SH-SY5Y (cell line): ENCODE results near the gene OR52N5.

Experiments
- GATA2 ChIP-seq: IDR thresholded peaks from 2 replicates; pipeline ENCODE4 v1.6.1; 2011; ENCODE audit warnings: mild to moderate bottlenecking, low read depth, low read length
- GATA3 ChIP-seq: IDR thresholded peaks from 2 replicates; pipeline ENCODE4 v1.6.1; 2011; ENCODE audit warnings: low read depth, mild to moderate bottlenecking, low read length, moderate library complexity

DNA sequence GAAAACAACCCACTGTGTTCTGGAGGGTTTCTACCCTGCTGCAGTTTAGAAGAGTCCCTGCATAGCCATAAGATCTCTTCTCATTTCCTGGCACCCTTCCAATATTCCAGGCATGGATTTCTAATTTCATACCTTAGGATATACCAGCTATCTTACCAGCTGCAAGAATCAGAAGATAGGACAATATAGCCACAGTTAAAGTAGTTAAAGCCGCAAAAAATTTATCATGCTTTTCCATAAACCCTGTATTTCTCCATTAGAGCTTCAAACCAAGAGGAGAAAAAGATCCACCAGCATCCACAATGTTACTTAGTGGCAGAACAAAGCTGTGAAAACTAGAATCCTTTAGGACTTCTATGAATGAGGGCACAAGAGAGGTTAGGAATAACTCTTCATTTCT, 55.5 kb downstream of the OR52N5 start:
- TF ChIP-seq GATA3, result no peak
- TF ChIP-seq GATA2, result no peak
